ENCODE results near the gene IPO5. TPM values are rescaled to one million over a fixed set of nuclear protein-coding genes. Genes with fewer than 3 reads are reported as not detected.
"Not testable (repeated sequence)": the region's sequence is repeated elsewhere in the genome, so short reads cannot be mapped to it uniquely, and the experiment has no call there.

IPO5 gene
- total RNA-seq, 1 donor from 2014 or later: 49.5 TPM

DNA sequence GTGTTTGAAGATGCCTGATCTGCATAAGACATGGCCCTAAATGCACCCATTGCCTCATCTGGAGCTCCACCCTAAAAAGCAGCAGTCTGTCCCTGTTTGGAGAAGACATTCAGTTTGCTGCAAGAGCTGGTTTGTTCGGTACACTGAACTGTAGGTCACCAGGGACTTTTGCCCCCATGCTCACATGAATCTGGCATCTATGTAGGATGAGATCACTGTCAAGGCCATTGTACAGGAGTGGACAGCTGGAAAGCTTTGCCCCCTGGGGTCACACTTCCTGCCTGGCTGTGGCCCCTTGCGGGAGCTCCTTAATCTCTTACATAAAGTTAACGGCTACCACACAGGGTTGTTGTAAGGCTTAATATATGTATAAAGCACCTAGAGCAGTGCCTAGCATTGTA lies 73.0 kb downstream of the IPO5 start:
- Histone ChIP-seq H3K27me3 (no peaks in the 10 kb centered on the region), H3K36me3 (peaks cover 12 to 20% of the 10 kb centered on the region in 2 donors), H3K9me3 (no peaks in the 10 kb centered on the region), H3K4me3 (no peak overlapping the region), H3K4me1 (no peaks in the 10 kb centered on the region), H3K27ac (no peak overlapping the region)
- no peak for DNase-seq (ENCODE audit: low spot score in 2 of 2)
- intact Hi-C loops (cut with DNase I): no loop called here
- TF ChIP-seq, protein P1, sequence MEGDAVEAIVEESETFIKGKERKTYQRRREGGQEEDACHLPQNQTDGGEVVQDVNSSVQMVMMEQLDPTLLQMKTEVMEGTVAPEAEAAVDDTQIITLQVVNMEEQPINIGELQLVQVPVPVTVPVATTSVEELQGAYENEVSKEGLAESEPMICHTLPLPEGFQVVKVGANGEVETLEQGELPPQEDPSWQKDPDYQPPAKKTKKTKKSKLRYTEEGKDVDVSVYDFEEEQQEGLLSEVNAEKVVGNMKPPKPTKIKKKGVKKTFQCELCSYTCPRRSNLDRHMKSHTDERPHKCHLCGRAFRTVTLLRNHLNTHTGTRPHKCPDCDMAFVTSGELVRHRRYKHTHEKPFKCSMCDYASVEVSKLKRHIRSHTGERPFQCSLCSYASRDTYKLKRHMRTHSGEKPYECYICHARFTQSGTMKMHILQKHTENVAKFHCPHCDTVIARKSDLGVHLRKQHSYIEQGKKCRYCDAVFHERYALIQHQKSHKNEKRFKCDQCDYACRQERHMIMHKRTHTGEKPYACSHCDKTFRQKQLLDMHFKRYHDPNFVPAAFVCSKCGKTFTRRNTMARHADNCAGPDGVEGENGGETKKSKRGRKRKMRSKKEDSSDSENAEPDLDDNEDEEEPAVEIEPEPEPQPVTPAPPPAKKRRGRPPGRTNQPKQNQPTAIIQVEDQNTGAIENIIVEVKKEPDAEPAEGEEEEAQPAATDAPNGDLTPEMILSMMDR (IDR thresholded peaks at IDR 0.05): no peak

GRCh38 chr13:98032168-98032567 lies 78.7 kb downstream of the IPO5 start:
- Histone ChIP-seq H3K27ac (no peak overlapping the region), H3K9me3 (no peaks in the 10 kb centered on the region), H3K4me3 (no peak overlapping the region), H3K4me1 (no peaks in the 10 kb centered on the region), H3K36me3 (no peaks in the 10 kb centered on the region), H3K27me3 (no peaks in the 10 kb centered on the region)
- TF ChIP-seq, protein P1 (IDR thresholded peaks at IDR 0.05): no peak
- intact Hi-C loops (cut with DNase I): no loop called here
- no peak for DNase-seq (ENCODE audit: low spot score in 2 of 2)

DNA sequence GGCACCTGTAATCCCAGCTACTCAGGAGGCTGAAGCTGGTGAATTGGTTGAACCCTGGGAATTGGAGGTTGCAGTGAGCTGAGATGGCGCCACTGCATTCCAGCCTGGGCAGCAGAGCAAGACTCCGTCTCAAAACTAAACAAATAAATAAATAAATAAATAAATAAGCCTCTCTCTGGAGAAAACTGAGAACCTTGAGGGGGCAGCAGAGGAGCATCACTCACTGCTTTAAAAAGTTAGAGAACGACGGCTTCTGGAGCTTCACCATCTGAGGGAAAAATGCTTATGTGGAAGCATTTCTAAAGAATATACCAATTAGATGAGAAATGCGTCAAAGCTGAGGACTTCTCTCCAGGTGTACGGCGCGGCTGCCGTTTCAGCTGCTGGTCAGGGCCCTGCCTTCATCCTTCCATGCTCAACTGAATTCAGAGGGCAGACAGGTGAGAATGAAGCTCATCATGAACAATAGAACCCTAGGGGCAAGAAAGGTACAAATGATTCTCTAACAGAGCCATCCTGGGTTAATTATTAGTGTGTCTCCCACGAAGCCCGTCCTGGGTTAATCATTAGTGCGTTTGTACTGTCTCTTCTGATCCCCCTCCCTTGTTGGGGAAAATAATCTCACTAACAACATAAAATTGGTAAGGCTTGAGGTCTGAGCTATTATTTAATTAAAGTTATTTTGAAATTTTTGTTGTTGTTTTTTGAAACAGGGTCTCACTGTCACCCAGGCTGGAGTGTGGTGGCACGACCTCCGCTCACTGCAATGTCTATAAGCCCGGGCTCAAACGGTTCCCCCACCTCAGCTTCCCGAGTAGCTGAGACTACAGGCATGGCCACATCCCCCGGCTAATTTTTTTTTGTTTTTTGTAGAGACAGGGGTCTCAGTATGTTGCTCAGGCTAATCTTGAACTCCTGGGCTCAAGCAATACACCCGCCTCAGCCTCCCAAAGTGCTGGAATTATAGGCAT lies 80.1 kb downstream of the IPO5 start:
- Histone ChIP-seq H3K27me3 (no peaks in the 10 kb centered on the region), H3K36me3 (no peaks in the 10 kb centered on the region), H3K4me1 (no peaks in the 10 kb centered on the region), H3K27ac (no peak overlapping the region), H3K4me3 (no peak overlapping the region), H3K9me3 (no peaks in the 10 kb centered on the region)
- intact Hi-C loops (cut with DNase I): no loop called here
- no peak for DNase-seq (ENCODE audit: low spot score in 2 of 2)
- TF ChIP-seq, protein P1 (IDR thresholded peaks at IDR 0.05): peak in 1 of 3 experiments; percentile 39

- H3K36me3 ChIP-seq: no peaks in the 10 kb centered on the region
- no peak overlapping the region for H3K4me3 ChIP-seq
- no peaks in the 10 kb centered on the region for H3K4me1 ChIP-seq
- DNase-seq (ENCODE audit: low spot score in 2 of 2): no peak
- intact Hi-C loops (cut with DNase I): no loop called here
- TF ChIP-seq, protein P1 (IDR thresholded peaks at IDR 0.05): no peak
- no peaks in the 10 kb centered on the region for H3K27me3 ChIP-seq
- no peak overlapping the region for H3K27ac ChIP-seq
- H3K9me3 ChIP-seq: no peaks in the 10 kb centered on the region
Measured at GRCh38 chr13:98035373-98035772, 81.9 kb downstream of the IPO5 start.

DNA sequence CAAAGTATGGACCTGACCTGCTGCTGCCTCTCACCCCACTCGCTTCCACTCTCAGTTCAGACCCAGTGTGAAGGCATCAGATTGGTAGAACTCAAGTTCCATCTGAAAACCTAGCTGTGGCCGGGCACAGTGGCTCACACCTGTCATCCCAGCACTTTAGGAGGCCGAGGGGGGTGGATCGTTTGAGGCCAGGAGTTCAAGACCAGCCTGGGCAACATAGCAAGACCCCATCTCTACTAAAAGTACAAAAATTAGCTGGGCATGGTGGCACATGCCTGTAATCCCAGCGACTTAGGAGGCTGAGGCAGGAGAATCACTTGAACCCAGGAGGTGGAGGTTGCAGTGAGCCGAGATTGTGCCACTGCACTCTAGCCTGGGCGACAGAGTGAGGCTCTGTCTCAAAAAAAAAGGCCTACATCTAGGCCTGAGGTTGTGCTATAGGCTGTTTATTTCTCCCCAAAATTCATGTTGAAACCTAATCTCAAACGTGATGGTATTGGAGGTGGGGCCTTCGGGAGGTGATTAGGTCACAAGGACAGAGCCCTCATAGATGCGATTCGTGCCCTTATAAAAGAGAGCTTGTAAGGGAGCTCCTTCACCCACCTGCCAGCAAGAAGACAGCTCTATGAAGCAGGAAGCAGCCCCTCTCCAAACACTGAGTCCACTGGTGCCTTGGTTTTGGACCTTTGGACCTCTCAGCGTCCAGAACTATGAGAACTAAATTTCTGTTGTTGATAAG lies 83.3 kb downstream of the IPO5 start:
- H3K27ac ChIP-seq; H3K4me3 ChIP-seq; intact Hi-C loops (cut with DNase I); H3K36me3 ChIP-seq; DNase-seq (ENCODE audit: low spot score in 2 of 2); H3K27me3 ChIP-seq; H3K4me1 ChIP-seq; H3K9me3 ChIP-seq: not testable (repeated sequence)

DNA sequence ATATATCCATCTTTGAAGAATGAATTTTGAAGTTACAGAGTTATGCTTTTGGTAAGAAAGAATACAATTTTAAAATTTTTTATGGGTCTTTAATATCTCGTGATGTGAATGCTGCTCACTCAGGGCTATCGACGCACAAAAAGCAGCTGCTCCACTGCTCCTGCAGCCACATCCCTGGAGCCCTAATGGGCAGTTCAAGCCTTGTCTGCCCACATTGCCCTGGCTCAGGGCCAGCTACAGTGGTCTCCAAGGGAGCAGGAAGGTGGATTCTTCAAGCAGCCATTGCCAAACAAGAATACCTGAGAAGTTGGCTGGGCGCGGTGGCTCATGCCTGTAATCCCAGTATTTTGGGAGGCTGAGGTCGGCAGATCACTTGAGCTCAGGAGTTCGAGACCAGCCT lies 85.8 kb downstream of the IPO5 start:
- Histone ChIP-seq H3K27ac (no peak overlapping the region), H3K4me1 (no peaks in the 10 kb centered on the region), H3K36me3 (no peaks in the 10 kb centered on the region), H3K9me3 (no peaks in the 10 kb centered on the region), H3K4me3 (no peak overlapping the region), H3K27me3 (no peaks in the 10 kb centered on the region)
- no peak for DNase-seq (ENCODE audit: low spot score in 2 of 2)
- intact Hi-C loops (cut with DNase I): no loop called here
- TF ChIP-seq, protein P1 (IDR thresholded peaks at IDR 0.05): no peak

All from ascending aorta (tissue), 2 donors.